ENCODE measurements around the gene ADAMTSL3. TPM values are rescaled to one million over a fixed set of nuclear protein-coding genes. Genes with fewer than 3 reads are reported as not detected.

Gene ADAMTSL3
- total and polyA plus RNA-seq, 4 donors = 3.5 to 19.0 (median 8.0) TPM

- H3K27ac ChIP-seq (ENCODE audit: low read depth in 1 of 2, low read length in 2 of 2) = peak overlapping the region; percentile 81 to 85
- 12% methylated on average over 67 of the region's 67 CpGs for WGBS
Observed at GRCh38 chr15:83654379-83655236, 685 bp downstream of the ADAMTSL3 start.

GRCh38 chr15:83655237-83655616 is 1.3 kb downstream of the ADAMTSL3 start:
- Histone ChIP-seq H3K27me3 (ENCODE audit: control insufficient read depth in 4 of 4, insufficient read depth in 4 of 4, low read length in 3 of 4) (no peaks in the 10 kb centered on the region), H3K4me3 (ENCODE audit: low read depth in 1 of 3, low read length in 3 of 3) (peak overlapping the region in 2 of 3 donors; percentile 63 to 78), H3K9ac (ENCODE audit: low read depth in 1 of 2, low read length in 2 of 2) (peak overlapping the region; percentile 52 to 58), H3K36me3 (ENCODE audit: control insufficient read depth in 4 of 4, insufficient read depth in 3 of 4, low read depth in 1 of 4, low read length in 3 of 4) (peaks cover 0 to 2% (median 0%) of the 10 kb centered on the region in 4 donors), H3K4me1 (ENCODE audit: control insufficient read depth in 4 of 4, insufficient read depth in 4 of 4, low read length in 3 of 4) (peaks cover 10 to 44% (median 35%) of the 10 kb centered on the region in 4 donors), H3K9me3 (ENCODE audit: control insufficient read depth in 4 of 4, low read length in 3 of 4) (no peaks in the 10 kb centered on the region), H3K27ac (ENCODE audit: low read depth in 1 of 2, low read length in 2 of 2) (peak overlapping the region; percentile 81 to 85)
- no peak for DNase-seq (ENCODE audit: low spot score)
- 72% methylated on average over 8 of the region's 8 CpGs for WGBS
- TF ChIP-seq JUND (IDR thresholded peaks at IDR 0.05) (no peak), FOXA1 (IDR thresholded peaks at IDR 0.05) (no peak), RXRA (IDR thresholded peaks at IDR 0.05) (no peak), CTCF (IDR thresholded peaks at IDR 0.05; ENCODE audit: low read depth, low read length, missing input control) (no peak), TAF1 (conservative IDR thresholded peaks at IDR 0.05) (no peak), SP1 (IDR thresholded peaks at IDR 0.05) (no peak), HNF4A (conservative IDR thresholded peaks at IDR 0.05) (no peak), GABPA (IDR thresholded peaks at IDR 0.05 in 1 of 2, conservative IDR thresholded peaks at IDR 0.05 in 1 of 2) (no peak), ZBTB33 (IDR thresholded peaks at IDR 0.05) (no peak), HNF4G (IDR thresholded peaks at IDR 0.05) (no peak), MAX (IDR thresholded peaks at IDR 0.05) (no peak)

More at GRCh38 chr15:83654379-83655236, 685 bp downstream of the ADAMTSL3 start:
- Histone ChIP-seq H3K36me3 (ENCODE audit: control insufficient read depth in 4 of 4, insufficient read depth in 3 of 4, low read depth in 1 of 4, low read length in 3 of 4) (no peaks in the 10 kb centered on the region), H3K9me3 (ENCODE audit: control insufficient read depth in 4 of 4, low read length in 3 of 4) (no peaks in the 10 kb centered on the region), H3K27me3 (ENCODE audit: control insufficient read depth in 4 of 4, insufficient read depth in 4 of 4, low read length in 3 of 4) (no peaks in the 10 kb centered on the region), H3K4me3 (ENCODE audit: low read depth in 1 of 3, low read length in 3 of 3) (peak overlapping the region; percentile 63 to 78 (median 63)), H3K9ac (ENCODE audit: low read depth in 1 of 2, low read length in 2 of 2) (peak overlapping the region; percentile 56 to 58), H3K4me1 (ENCODE audit: control insufficient read depth in 4 of 4, insufficient read depth in 4 of 4, low read length in 3 of 4) (peaks cover 10 to 44% (median 35%) of the 10 kb centered on the region in 4 donors)
- no peak for DNase-seq (ENCODE audit: low spot score)
- TF ChIP-seq NR2F2 (IDR thresholded peaks at IDR 0.05) = peak; percentile 14
- peak in 1 of 2 donors; percentile 51 for TF ChIP-seq EGR1 (IDR thresholded peaks at IDR 0.05; ENCODE audit: low read depth in 2 of 2)
- TF ChIP-seq YY1 (IDR thresholded peaks at IDR 0.05) = peak; percentile 51
- no peak for TF ChIP-seq MAX (IDR thresholded peaks at IDR 0.05)
- TF ChIP-seq REST (IDR thresholded peaks at IDR 0.05) = no peak
- TF ChIP-seq ATF3 (IDR thresholded peaks at IDR 0.05) = no peak
- TF ChIP-seq HNF4A (conservative IDR thresholded peaks at IDR 0.05) = peak; percentile 4 to 16
